Measurements from ENCODE around the gene DUSP10.

DUSP10 gene

DNA sequence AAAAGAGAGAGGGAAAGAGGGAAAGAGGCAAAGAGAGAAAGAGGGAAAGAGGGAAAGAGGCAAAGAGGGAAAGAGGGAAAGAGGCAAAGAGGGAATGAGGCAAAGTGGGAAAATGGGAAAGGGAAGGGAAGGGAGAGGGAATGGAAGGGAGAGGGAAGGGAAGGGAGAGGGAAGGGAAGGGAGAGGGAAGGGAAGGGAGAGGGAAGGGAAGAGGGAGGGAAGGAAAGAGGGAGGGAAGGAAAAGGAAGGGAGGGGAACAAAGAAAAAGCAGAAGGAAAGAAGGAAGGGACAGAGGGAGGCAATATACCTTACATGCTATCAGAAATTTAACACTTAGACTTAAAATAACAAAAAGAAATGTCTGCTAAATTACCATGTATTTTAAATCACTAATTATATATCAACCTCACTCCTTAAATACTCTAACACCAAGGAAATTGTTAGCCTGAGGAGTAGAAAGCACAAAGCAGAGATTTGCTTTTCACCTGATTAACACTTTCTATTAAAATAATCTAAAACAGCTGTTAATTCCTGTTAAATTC, 41.8 kb downstream of the DUSP10 start:
- Mint-ChIP-seq H3K27me3 (ENCODE audit: low read depth, poor library complexity) (peaks cover 9% of the 10 kb centered on the region), H3K4me1 (peaks cover 6% of the 10 kb centered on the region), H3K27ac (no peak overlapping the region), H3K4me3 (no peak overlapping the region), H3K36me3 (ENCODE audit: low read depth) (peaks cover 11% of the 10 kb centered on the region), H3K9me3 (no peaks in the 10 kb centered on the region)
- TF ChIP-seq, protein P1, sequence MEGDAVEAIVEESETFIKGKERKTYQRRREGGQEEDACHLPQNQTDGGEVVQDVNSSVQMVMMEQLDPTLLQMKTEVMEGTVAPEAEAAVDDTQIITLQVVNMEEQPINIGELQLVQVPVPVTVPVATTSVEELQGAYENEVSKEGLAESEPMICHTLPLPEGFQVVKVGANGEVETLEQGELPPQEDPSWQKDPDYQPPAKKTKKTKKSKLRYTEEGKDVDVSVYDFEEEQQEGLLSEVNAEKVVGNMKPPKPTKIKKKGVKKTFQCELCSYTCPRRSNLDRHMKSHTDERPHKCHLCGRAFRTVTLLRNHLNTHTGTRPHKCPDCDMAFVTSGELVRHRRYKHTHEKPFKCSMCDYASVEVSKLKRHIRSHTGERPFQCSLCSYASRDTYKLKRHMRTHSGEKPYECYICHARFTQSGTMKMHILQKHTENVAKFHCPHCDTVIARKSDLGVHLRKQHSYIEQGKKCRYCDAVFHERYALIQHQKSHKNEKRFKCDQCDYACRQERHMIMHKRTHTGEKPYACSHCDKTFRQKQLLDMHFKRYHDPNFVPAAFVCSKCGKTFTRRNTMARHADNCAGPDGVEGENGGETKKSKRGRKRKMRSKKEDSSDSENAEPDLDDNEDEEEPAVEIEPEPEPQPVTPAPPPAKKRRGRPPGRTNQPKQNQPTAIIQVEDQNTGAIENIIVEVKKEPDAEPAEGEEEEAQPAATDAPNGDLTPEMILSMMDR (IDR thresholded peaks at IDR 0.05): no peak
- no peak for DNase-seq

DNA sequence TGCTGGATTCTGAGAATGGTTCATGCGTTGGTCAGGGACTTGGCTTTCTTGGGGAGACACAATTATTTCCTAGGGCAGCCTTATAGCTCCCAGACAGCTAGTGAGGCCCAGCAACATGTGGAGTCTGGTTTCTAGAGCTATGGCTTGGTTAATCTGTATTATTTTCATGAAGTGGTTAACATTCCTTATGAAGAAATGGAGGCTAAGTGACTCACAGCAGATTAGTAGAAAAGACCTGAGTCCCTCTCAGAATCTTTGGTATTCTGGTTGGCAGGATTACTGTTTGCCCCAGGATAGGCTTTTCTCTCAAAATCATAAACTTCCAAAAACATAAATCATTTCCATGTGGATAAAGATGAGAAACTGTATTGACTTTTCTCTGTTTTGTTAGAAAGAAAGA, 42.3 kb downstream of the DUSP10 start:
- peaks cover 11% of the 10 kb centered on the region for H3K36me3 Mint-ChIP-seq (ENCODE audit: low read depth)
- no peak for DNase-seq
- TF ChIP-seq, protein P1 (IDR thresholded peaks at IDR 0.05): no peak
- H3K9me3 Mint-ChIP-seq: no peaks in the 10 kb centered on the region
- peaks cover 6% of the 10 kb centered on the region for H3K4me1 Mint-ChIP-seq
- no peak overlapping the region for H3K27ac Mint-ChIP-seq
- H3K27me3 Mint-ChIP-seq (ENCODE audit: low read depth, poor library complexity): peaks cover 9% of the 10 kb centered on the region
- H3K4me3 Mint-ChIP-seq: no peak overlapping the region

DNA sequence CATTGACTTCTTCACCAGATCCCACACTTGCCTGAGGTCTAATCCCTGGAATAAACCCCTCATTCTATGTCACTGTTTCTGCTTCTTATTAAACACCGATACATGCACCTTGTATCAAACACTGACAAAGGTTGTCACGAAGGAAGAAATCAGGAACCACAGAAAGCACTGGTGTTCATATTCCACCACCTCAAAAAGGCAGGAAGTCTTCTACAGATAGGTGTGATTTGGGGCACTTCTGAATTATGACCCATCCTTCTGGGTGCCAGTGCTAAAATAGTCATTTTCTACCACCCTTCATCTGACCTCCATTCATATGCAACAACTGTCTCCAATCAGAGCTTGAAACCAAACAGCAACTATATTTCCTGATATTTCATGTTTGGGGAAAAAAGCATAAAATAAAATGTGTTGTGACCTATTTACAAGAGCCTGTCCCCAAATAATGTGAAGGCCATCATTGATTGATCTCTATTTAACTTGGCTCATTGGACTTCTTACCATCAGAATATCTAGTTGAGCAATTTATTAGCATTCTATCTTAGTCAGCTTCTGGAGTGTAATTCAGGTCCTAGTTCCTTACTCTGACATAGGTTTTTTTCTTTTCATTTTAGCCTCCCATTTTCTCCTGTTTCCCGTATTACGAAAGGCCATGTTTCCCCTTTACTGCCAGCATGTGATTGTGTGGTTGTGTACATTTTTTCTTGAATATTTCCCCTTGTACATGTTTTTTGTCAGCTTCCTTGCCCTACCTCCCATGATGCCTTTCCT, 43.1 kb downstream of the DUSP10 start:
- H3K36me3 Mint-ChIP-seq (ENCODE audit: low read depth): peaks cover 11% of the 10 kb centered on the region
- peaks cover 9% of the 10 kb centered on the region for H3K27me3 Mint-ChIP-seq (ENCODE audit: low read depth, poor library complexity)
- TF ChIP-seq, protein P1 (IDR thresholded peaks at IDR 0.05): no peak
- no peak overlapping the region for H3K4me3 Mint-ChIP-seq
- no peak for DNase-seq
- peaks cover under 1% of the 10 kb centered on the region for H3K9me3 Mint-ChIP-seq
- H3K27ac Mint-ChIP-seq: no peak overlapping the region
- peaks cover 6% of the 10 kb centered on the region for H3K4me1 Mint-ChIP-seq

DNA sequence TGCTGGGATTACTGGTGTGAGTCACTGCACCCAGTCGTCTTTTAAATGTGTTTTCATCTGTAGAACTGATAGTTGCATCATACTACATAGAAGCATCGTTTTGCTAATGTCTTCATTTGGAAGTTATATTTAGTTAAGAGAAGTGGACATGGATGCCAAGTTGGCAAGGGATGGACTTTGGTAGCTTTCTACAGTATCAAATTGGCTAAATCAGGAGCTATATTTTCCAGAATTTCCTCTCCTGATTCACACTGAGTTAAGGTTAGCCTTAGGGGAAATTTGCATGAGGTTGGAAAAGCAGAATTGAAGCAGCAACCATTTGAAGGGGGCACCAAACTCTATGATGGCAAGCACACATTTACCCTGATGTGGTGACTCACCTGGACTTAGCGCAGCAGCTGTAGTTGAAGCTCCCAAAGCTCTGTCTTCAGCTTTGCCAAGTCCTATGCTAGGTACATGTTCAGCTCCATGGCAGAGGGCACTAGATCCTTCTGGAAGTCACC, 43.9 kb downstream of the DUSP10 start:
- TF ChIP-seq, protein P1 (IDR thresholded peaks at IDR 0.05): no peak
- H3K4me1 Mint-ChIP-seq: peaks cover 6% of the 10 kb centered on the region
- H3K9me3 Mint-ChIP-seq: peaks cover 8% of the 10 kb centered on the region
- H3K27ac Mint-ChIP-seq: no peak overlapping the region
- no peak for DNase-seq
- no peak overlapping the region for H3K4me3 Mint-ChIP-seq
- peaks cover 9% of the 10 kb centered on the region for H3K27me3 Mint-ChIP-seq (ENCODE audit: low read depth, poor library complexity)
- peaks cover 11% of the 10 kb centered on the region for H3K36me3 Mint-ChIP-seq (ENCODE audit: low read depth)

DNA sequence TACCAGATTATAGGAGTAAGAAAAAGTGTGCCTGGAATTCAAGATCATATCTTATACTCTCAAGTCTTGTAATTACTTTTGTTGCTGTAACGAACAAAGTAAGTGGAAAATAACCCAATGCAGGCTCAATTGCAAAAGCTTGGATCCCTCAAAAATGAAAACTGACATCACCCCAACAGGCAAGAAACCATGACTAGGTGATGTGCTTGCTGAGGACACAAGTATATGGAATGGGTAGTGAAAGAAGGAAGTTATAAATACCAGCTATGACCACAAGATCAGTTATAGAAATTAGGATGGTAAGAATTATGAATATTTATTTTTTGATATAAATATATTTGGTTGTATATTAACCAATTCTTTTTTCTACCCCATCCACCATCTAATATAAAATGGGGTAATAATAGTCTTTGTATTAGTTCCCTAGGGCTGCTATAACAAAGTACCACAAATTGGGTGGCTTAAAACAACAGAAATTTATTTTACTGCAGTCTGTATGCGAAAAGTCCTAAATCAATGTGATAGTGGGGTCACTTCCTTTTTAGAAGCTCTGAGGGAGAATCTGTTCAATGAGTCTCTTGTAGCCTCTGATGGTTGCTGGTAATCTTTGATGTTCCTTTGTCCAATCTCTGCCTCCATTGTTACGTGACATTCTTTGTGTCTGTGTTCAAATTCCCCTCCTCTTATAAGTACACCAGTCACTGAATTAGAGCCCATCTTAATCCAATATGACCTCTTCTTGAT, 45.0 kb downstream of the DUSP10 start:
- TF ChIP-seq, protein P1 (IDR thresholded peaks at IDR 0.05): no peak
- peaks cover 5% of the 10 kb centered on the region for H3K36me3 Mint-ChIP-seq (ENCODE audit: low read depth)
- peaks cover 9% of the 10 kb centered on the region for H3K27me3 Mint-ChIP-seq (ENCODE audit: low read depth, poor library complexity)

More for the DNA sequence above, 45.0 kb downstream of the DUSP10 start:
- Mint-ChIP-seq H3K27ac (no peak overlapping the region), H3K9me3 (peaks cover 8% of the 10 kb centered on the region), H3K4me3 (no peak overlapping the region), H3K4me1 (peaks cover 5% of the 10 kb centered on the region)
- DNase-seq: no peak
